Aorta (tissue), 5 donors: ENCODE data around the gene ULK4. TPM values are rescaled to one million over a fixed set of nuclear protein-coding genes. Genes with fewer than 3 reads are reported as not detected.

Experiments used
- ATAC-seq: fragments of 200-7000 bp; cut with Tn5 transposase; one replicate; pipeline ENCODE4 v1.9.1; 2022; ENCODE audit warnings: moderate library complexity; ENCODE audit not compliant: low FRiP score
- DNase-seq, 2 donors: peaks; one replicate each; pipeline ENCODE4 v3.0.0-alpha.2; 2020
- H3K27ac ChIP-seq, 2 donors: one replicate each; pipeline ENCODE4 v1.5.1; 2013; ENCODE audit warnings: low read length in 2 of 2, mild to moderate bottlenecking in 2 of 2, moderate library complexity in 2 of 2, control low read depth in 1 of 2, inconsistent platforms in 1 of 2, low read depth in 1 of 2
- H3K27me3 ChIP-seq, 2 donors: one replicate each; pipeline ENCODE4 v1.6.1; 2013; ENCODE audit warnings: control low read depth in 1 of 2, low read length in 1 of 2, mild to moderate bottlenecking in 1 of 2, moderate library complexity in 1 of 2; ENCODE audit not compliant: insufficient read depth in 2 of 2, control insufficient read depth in 1 of 2
- H3K36me3 ChIP-seq, 2 donors: one replicate each; pipeline ENCODE4 v1.6.1; 2013; ENCODE audit warnings: control low read depth in 1 of 2, low read length in 1 of 2, mild to moderate bottlenecking in 1 of 2; ENCODE audit not compliant: insufficient read depth in 2 of 2, control insufficient read depth in 1 of 2
- H3K4me1 ChIP-seq, 2 donors: one replicate each; pipeline ENCODE4 v1.6.1; 2013; ENCODE audit warnings: low read length in 2 of 2, control low read depth in 1 of 2, mild to moderate bottlenecking in 1 of 2, moderate library complexity in 1 of 2; ENCODE audit not compliant: insufficient read depth in 2 of 2, control insufficient read depth in 1 of 2
- H3K4me3 ChIP-seq, 2 donors: one replicate each; pipeline ENCODE4 v1.5.1; 2013; ENCODE audit warnings: low read length in 2 of 2, control low read depth in 1 of 2, mild to moderate bottlenecking in 1 of 2
- H3K9me3 ChIP-seq: one replicate; pipeline ENCODE4 v1.6.1; 2013; ENCODE audit warnings: mild to moderate bottlenecking, low read length; ENCODE audit not compliant: control insufficient read depth
- WGBS, 2 donors: extraction: QIAGEN DNeasy Blood & Tissue Kit; methylation state at CpG; one replicate each; pipeline ENCODE4 v1.1.7; 2013; 5-methylcytosine and 5-hydroxymethylcytosine counted together
- intact Hi-C, 2 donors: fragments of 100-400 bp; cut with DNase I; formaldehyde crosslinking; loops; one replicate each; pipeline versions ENCODE4 v1.14.2 to v1.15.0; 2022
- polyA plus RNA-seq, 2 donors: library from polyadenylated mRNA; stranded (reverse); fragments of 200-250 nt; gene quantifications; one replicate each; pipeline ENCODE4 v1.2.3, GENCODE V29; 2013
- total RNA-seq, 2 donors: library from RNA; stranded (reverse); fragmentation: NEBNext Ultra II Directional; extraction: Animal tissue kit (Norgen Biotek cat#: 25700); gene quantifications; one replicate each; pipeline ENCODE4 v1.2.1, GENCODE V29; 2021
- donor health status: healthy with polysubstance abuse.
- donor health status: Bipolar disorder and iron deficiency.
- donor health status: DM: no; HTN: no; CAD: no.
- donor health status: DM: no; HTN: no; CAD: no.
- donor health status: DM: yes; HTN: yes; CAD: no.

ULK4 gene
- total and polyA plus RNA-seq, 4 donors = 1.1 to 15.2 (median 7.5) TPM

DNA sequence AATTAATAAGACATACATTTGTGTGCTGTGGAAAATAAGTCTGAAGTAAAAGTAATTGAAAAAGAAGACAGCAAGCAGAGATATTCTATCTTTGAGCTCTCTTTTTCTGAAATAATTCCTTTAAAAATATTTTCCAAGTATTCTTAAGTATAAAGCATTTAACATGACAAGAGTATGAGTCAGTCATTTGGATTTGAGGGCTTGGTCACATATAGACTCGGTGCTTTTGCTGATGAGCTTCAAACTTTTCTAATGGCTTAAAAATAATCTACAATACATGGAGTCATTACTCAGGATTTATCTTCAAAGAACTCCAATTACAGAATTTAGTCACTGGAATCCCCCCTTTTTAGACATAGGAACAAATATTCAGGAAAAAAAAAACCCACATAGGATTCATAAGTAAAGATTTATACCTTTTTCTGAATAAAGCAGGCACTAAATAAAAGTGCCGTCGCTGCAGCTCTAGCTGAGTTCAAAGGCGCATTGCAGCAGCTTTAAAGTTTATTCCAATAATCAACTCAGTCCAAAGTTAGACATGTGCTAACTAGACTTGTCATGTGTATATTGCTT lies 615.1 kb downstream of the ULK4 start:
- Histone ChIP-seq H3K27ac (no peak overlapping the region), H3K27me3 (no peaks in the 10 kb centered on the region), H3K4me1 (no peaks in the 10 kb centered on the region), H3K9me3 (no peaks in the 10 kb centered on the region), H3K36me3 (no peaks in the 10 kb centered on the region), H3K4me3 (no peak overlapping the region)
- intact Hi-C loops = no loop called here
- ATAC-seq (no peak), DNase-seq (no peak)
- 74% methylated on average over 4 of the region's 4 CpGs for WGBS, 2 donors

DNA sequence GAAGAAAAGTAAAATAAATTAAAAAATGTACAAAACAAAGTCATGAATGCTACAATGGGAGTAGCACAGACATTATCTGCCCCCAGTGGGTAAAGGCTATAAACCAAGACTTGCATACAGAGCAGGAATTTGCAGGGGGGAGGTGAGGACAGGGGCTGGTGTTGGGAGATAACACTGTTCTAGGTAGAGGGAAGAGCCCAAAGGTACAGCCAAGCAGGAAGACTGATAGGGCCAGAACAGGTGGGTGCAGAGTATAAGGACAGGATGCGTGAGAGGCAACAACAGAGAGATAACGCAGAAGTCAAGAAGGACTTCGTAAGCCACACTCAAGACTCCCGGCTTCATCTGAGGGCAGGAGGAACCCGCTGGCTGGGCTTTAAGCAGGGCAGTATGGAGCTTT lies 616.1 kb downstream of the ULK4 start:
- Histone ChIP-seq H3K4me3 (no peak overlapping the region), H3K27ac (no peak overlapping the region), H3K9me3 (no peaks in the 10 kb centered on the region), H3K36me3 (no peaks in the 10 kb centered on the region), H3K27me3 (no peaks in the 10 kb centered on the region), H3K4me1 (no peaks in the 10 kb centered on the region)
- ATAC-seq (no peak), DNase-seq (no peak)
- 95 to 97% methylated on average over 5 of the region's 5 CpGs for WGBS, 2 donors
- intact Hi-C loops = no loop called here

DNA sequence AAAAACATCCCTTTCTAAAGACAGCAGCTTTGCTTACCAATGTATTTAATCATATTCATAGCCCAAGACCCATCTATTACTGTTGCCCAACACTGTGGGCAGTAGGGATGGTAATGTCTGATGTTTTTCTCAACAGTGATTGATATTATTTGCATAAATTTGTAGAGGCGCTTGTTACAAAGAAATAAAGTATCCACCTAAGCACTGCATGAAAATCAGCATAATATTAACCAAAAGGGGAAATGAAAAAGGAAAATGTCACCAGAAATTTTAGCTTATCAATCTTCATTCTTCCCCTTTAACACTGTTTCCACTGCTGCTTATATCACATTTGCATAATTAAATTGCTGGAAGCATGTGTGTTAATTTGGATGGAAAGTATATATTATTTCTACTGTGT lies 622.1 kb downstream of the ULK4 start:
- no peak overlapping the region for H3K4me3 ChIP-seq
- H3K9me3 ChIP-seq = no peaks in the 10 kb centered on the region
- ATAC-seq (no peak), DNase-seq (no peak)
- no peaks in the 10 kb centered on the region for H3K27me3 ChIP-seq
- 94% methylated on average over 1 of the region's 1 CpG for WGBS, 2 donors
- H3K36me3 ChIP-seq = no peaks in the 10 kb centered on the region
- intact Hi-C loops = no loop called here
- no peak overlapping the region for H3K27ac ChIP-seq
- H3K4me1 ChIP-seq = no peaks in the 10 kb centered on the region

DNA sequence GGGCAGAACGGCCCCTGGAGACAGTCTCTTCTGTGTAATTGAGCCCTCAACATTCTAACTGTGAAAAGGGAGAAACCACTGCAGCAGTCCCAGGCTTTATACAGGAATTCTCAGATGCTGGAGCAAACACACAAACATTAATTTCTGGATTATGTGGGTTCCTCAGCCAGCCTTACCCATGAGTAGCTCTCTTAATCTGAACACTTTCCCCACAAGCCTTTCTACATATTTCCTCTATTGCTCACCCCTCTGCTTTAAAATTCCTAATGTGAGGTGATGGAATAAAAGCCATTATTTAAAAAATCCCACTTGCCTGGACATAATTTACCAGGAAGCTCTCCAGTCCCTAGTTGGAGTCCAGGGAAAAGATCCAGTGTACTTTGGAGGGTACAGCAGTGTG lies 623.6 kb downstream of the ULK4 start:
- DNase-seq = no peak
- ATAC-seq = no peak
- no peaks in the 10 kb centered on the region for H3K4me1 ChIP-seq
- H3K9me3 ChIP-seq = no peaks in the 10 kb centered on the region
- no peak overlapping the region for H3K27ac ChIP-seq
- WGBS, 2 donors = 73 to 78% methylated on average over 1 of the region's 1 CpG
- intact Hi-C loops = no loop called here
- H3K4me3 ChIP-seq = no peak overlapping the region
- no peaks in the 10 kb centered on the region for H3K36me3 ChIP-seq
- no peaks in the 10 kb centered on the region for H3K27me3 ChIP-seq

DNA sequence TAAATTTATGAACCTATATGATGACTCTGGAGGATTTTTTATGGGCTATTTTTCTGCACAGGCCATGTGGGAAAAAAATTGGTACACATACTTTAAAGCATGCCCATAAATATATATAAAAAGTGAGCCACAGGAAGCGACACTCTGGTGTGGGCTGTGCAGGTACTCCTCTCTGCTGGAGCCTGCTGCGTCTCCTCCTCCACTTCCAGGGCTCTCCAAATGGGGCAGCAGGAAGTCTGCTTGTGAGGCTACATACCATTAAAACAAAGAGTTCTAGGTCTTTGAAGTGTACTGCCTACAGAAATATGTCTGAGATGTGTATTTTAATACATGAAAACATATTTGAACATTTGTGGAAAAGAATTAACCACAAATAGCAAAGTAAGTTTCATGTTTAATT lies 627.5 kb downstream of the ULK4 start:
- no peak overlapping the region for H3K27ac ChIP-seq
- DNase-seq = no peak
- H3K9me3 ChIP-seq = no peaks in the 10 kb centered on the region
- 91 to 97% methylated on average over 2 of the region's 2 CpGs for WGBS, 2 donors
- no peak for ATAC-seq
- intact Hi-C loops = no loop called here
- no peaks in the 10 kb centered on the region for H3K36me3 ChIP-seq
- H3K4me1 ChIP-seq = no peaks in the 10 kb centered on the region
- no peak overlapping the region for H3K4me3 ChIP-seq
- no peaks in the 10 kb centered on the region for H3K27me3 ChIP-seq

DNA sequence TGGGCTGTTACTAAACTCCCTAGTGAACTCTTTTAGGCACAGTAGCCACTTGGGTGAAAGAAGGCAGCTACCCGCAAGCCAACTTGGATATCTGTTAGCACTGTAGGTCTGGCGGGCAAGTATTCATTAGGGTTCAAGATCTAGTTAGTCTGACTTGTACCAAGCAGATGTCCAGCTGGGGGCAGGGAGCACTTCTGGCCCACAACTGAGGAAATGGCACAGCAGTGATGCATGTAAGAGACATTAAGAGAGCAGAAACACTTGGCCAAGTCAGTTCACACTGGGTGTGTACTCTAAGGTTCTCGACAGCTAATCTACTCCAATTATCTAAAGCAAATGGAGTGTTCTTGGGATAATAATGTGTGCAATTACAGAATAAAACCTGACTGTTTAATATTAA lies 630.9 kb downstream of the ULK4 start:
- DNase-seq = no peak

DNA sequence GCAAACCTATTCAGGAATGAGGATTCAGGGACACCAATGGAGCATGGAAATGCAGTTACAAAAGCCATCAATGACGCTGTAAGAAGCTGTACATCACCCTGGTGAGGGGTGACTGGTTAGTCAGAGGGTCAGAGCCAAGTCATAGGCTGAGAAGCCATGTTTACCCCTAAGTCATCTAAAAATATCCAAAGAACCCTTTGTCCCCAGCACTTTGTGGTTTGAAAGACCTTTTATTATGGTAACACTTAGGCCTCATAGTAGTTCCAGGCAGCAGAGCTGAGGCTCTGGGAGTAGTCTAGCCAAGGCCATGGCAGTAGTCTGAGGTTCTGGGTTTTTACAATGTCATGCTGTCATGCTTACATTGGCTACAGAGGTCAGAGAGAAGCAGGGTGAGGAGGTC lies 631.4 kb downstream of the ULK4 start:
- ATAC-seq (no peak), DNase-seq (no peak)
- intact Hi-C loops = no loop called here
- no peak overlapping the region for H3K27ac ChIP-seq
- no peaks in the 10 kb centered on the region for H3K4me1 ChIP-seq
- H3K4me3 ChIP-seq = no peak overlapping the region
- no peaks in the 10 kb centered on the region for H3K36me3 ChIP-seq
- no peaks in the 10 kb centered on the region for H3K9me3 ChIP-seq
- H3K27me3 ChIP-seq = no peaks in the 10 kb centered on the region
- WGBS, 2 donors = 79 to 88% methylated on average over 1 of the region's 1 CpG

More for the DNA sequence above, 630.9 kb downstream of the ULK4 start:
- Histone ChIP-seq H3K27ac (no peak overlapping the region), H3K9me3 (no peaks in the 10 kb centered on the region), H3K27me3 (no peaks in the 10 kb centered on the region), H3K4me3 (no peak overlapping the region), H3K4me1 (no peaks in the 10 kb centered on the region), H3K36me3 (no peaks in the 10 kb centered on the region)
- WGBS, 2 donors = 90% methylated on average over 3 of the region's 3 CpGs
- intact Hi-C loops = no loop called here
- no peak for ATAC-seq

DNA sequence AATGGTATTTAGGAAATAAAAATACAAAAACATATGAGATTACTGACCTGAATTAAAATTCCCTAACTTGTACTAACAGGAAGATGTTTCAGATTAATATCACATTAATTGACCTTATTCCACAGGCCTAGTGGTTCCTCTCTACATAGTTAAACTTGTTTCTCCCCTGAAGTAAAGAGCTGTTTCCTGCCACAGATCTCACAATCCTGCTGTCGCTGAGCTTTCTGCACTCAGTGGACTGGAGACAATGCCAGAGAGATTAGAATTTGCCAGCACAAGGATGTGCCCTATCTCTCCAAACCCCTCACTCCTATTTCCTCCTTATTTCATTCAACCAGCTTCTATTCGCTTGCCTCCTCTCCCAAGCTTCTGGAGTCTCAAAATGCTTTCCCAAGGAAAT lies 632.0 kb downstream of the ULK4 start:
- H3K27me3 ChIP-seq = no peaks in the 10 kb centered on the region
- ATAC-seq (no peak), DNase-seq (no peak)
- no peaks in the 10 kb centered on the region for H3K4me1 ChIP-seq
- H3K27ac ChIP-seq = no peak overlapping the region
- WGBS, 2 donors = 71 to 76% methylated on average over 2 of the region's 2 CpGs
- H3K9me3 ChIP-seq = no peaks in the 10 kb centered on the region
- H3K4me3 ChIP-seq = no peak overlapping the region
- no peaks in the 10 kb centered on the region for H3K36me3 ChIP-seq
- intact Hi-C loops = no loop called here

DNA sequence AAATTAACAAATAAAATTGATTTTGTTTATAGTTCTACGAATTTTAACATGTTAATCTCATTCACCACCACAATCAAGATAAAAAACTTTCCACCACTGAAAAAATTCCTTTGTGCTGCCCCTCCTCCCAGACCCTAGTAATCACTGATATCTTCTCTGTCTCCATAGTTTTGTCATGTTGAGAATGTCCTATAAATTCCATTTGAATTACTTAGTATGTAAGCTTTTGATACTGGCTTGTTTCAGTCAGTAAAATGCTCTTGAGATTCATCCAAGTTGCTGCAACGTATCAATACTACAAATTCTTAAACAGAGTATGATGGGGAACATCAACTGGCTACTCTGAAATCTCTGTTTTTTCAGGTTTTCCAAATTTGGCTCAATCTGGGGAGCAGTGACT lies 633.0 kb downstream of the ULK4 start:
- Histone ChIP-seq H3K36me3 (no peaks in the 10 kb centered on the region), H3K9me3 (no peaks in the 10 kb centered on the region), H3K4me1 (no peaks in the 10 kb centered on the region), H3K27me3 (no peaks in the 10 kb centered on the region), H3K27ac (no peak overlapping the region), H3K4me3 (no peak overlapping the region)
- WGBS, 2 donors = 53 to 54% methylated on average over 2 of the region's 2 CpGs
- DNase-seq (no peak), ATAC-seq (no peak)
- intact Hi-C loops = no loop called here
